Stomach (tissue), 9 donors: ENCODE results near the gene CBX7. TPM values are rescaled to one million over a fixed set of nuclear protein-coding genes. Genes with fewer than 3 reads are reported as not detected.

Source experiments
- DNase-seq, 2 donors: peaks; one replicate each; pipeline versions ENCODE4 v3.0.0 to v3.0.0-alpha.2; 2013 to 2019
- H3K27ac ChIP-seq, 5 donors: fragments of 200-600 bp in 4 of 5; sonication (generic) in 4 of 5; one replicate each; pipeline ENCODE4 v1.5.1; 2013 to 2019; ENCODE audit warnings: mild to moderate bottlenecking in 1 of 5, moderate library complexity in 1 of 5
- H3K27me3 ChIP-seq, 3 donors: fragments of 200-600 bp; sonication (generic); one replicate each; pipeline ENCODE4 v1.5.1; 2017 to 2019; ENCODE audit warnings: mixed run types in 1 of 3
- H3K36me3 ChIP-seq, 4 donors: fragments of 200-600 bp; sonication (generic); 1 replicate in 3 of 4; 2 replicates in 1 of 4; pipeline ENCODE4 v1.5.1; 2016 to 2019
- H3K4me1 ChIP-seq, 4 donors: fragments of 200-600 bp; sonication (generic); one replicate each; pipeline ENCODE4 v1.5.1; 2016 to 2019
- H3K4me3 ChIP-seq, 4 donors: fragments of 200-600 bp; sonication (generic) in 3 of 4; one replicate each; pipeline ENCODE4 v1.5.1; 2016 to 2019; ENCODE audit warnings: mild to moderate bottlenecking in 1 of 4
- H3K9me3 ChIP-seq, 4 donors: fragments of 200-600 bp; sonication (generic); one replicate each; pipeline ENCODE4 v1.5.1; 2016 to 2019
- EP300 ChIP-seq: sonication (generic); formaldehyde crosslinking; IDR thresholded peaks from one replicate; pipeline ENCODE4 v1.6.1; 2017; ENCODE audit warnings: antibody characterized with exemption
- POLR2A ChIP-seq, 4 donors: fragments of 450-650 bp; IDR thresholded peaks; one replicate each; pipeline ENCODE4 v1.6.1; 2016; ENCODE audit warnings: antibody characterized with exemption in 4 of 4, control low read depth in 2 of 4, mild to moderate bottlenecking in 1 of 4, moderate library complexity in 1 of 4
- POLR2AphosphoS5 ChIP-seq, 3 donors: sonication (generic); formaldehyde crosslinking; IDR thresholded peaks; one replicate each; pipeline ENCODE4 v1.6.1; 2016; ENCODE audit warnings: antibody characterized with exemption in 3 of 3
- whole genome bisulfite sequencing, 5 donors: extraction: QIAGEN DNeasy Blood & Tissue Kit in 3 of 5; methylation state at CpG; one replicate each; pipeline versions ENCODE4 v1.1.5 to v1.1.7; 2013 to 2018; 5-methylcytosine and 5-hydroxymethylcytosine counted together
- intact Hi-C: fragments of 100-400 bp; cut with DNase I; formaldehyde crosslinking; loops from one replicate; pipeline ENCODE4 v1.15.1; 2023; ENCODE audit warnings: low total_unique reads
- polyA plus RNA-seq, 3 donors: library from polyadenylated mRNA; stranded (reverse); fragments of 200-250 nt; gene quantifications; one replicate each; pipeline ENCODE4 v1.2.3, GENCODE V29; 2013
- total RNA-seq, 5 donors: library from RNA; depleted of rRNA; stranded (reverse); fragments of >200 nt; gene quantifications; one replicate each; pipeline versions ENCODE4 v1.1.0 to v1.2.3, GENCODE V29; 2014 to 2016
- TF ChIP-seq, protein P1 (sequence below), 7 experiments: fragments of 450-650 bp in 4 of 7; fragments of 200-600 bp in 3 of 7; sonication (generic) in 3 of 7; IDR thresholded peaks; one replicate each; pipeline ENCODE4 v1.5.1; 2016 to 2019; ENCODE audit warnings: antibody characterized with exemption in 7 of 7, control low read depth in 2 of 7, mild to moderate bottlenecking in 1 of 7
- donor health status: healthy with polysubstance abuse.
- donor health status: Bipolar disorder and iron deficiency.
- donor health status: healthy.

CBX7 gene
- total and polyA plus RNA-seq, 8 donors: 10.1 to 84.6 (median 29.7) TPM

DNA sequence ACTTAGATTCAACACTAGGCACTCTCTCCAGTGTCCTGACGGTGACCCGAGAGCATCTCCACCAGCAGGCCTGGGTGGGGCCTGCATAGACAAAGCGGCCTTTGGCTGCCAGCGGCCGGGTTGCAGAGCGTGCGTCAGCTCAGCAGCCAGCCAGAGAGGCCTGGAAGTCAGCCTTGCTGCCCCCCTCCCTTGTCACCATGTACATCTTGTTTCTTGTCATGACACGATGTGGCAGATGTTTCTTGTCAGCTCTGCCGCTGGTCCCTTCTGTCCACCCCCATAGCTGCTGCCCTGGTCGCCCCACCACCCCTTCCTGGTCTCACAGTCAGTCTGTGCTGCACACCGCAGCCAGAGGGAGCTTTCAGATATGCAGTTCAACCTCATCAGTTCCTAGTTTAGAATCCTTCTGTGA is 33.1 kb upstream of the CBX7 start:
- peaks cover 0 to 8% (median 5%) of the 10 kb centered on the region in 4 donors for H3K9me3 ChIP-seq
- DNase-seq: peak in 1 of 2 donors; percentile 87
- peak overlapping the region; percentile 7 to 67 (median 49) for H3K27ac ChIP-seq
- no peak overlapping the region for H3K4me3 ChIP-seq
- intact Hi-C loops: no loop called here
- no peaks in the 10 kb centered on the region for H3K36me3 ChIP-seq
- TF ChIP-seq POLR2AphosphoS5 (IDR thresholded peaks at IDR 0.05): peak in 1 of 3 donors; percentile 55
- TF ChIP-seq, protein P1, sequence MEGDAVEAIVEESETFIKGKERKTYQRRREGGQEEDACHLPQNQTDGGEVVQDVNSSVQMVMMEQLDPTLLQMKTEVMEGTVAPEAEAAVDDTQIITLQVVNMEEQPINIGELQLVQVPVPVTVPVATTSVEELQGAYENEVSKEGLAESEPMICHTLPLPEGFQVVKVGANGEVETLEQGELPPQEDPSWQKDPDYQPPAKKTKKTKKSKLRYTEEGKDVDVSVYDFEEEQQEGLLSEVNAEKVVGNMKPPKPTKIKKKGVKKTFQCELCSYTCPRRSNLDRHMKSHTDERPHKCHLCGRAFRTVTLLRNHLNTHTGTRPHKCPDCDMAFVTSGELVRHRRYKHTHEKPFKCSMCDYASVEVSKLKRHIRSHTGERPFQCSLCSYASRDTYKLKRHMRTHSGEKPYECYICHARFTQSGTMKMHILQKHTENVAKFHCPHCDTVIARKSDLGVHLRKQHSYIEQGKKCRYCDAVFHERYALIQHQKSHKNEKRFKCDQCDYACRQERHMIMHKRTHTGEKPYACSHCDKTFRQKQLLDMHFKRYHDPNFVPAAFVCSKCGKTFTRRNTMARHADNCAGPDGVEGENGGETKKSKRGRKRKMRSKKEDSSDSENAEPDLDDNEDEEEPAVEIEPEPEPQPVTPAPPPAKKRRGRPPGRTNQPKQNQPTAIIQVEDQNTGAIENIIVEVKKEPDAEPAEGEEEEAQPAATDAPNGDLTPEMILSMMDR (IDR thresholded peaks at IDR 0.05): no peak
- WGBS, 5 donors: 61 to 74% (median 70%) methylated on average over 8 to 11 of the region's 11 CpGs
- H3K27me3 ChIP-seq: no peaks in the 10 kb centered on the region
- H3K4me1 ChIP-seq: peaks cover 0 to 6% (median 0%) of the 10 kb centered on the region in 4 donors

DNA sequence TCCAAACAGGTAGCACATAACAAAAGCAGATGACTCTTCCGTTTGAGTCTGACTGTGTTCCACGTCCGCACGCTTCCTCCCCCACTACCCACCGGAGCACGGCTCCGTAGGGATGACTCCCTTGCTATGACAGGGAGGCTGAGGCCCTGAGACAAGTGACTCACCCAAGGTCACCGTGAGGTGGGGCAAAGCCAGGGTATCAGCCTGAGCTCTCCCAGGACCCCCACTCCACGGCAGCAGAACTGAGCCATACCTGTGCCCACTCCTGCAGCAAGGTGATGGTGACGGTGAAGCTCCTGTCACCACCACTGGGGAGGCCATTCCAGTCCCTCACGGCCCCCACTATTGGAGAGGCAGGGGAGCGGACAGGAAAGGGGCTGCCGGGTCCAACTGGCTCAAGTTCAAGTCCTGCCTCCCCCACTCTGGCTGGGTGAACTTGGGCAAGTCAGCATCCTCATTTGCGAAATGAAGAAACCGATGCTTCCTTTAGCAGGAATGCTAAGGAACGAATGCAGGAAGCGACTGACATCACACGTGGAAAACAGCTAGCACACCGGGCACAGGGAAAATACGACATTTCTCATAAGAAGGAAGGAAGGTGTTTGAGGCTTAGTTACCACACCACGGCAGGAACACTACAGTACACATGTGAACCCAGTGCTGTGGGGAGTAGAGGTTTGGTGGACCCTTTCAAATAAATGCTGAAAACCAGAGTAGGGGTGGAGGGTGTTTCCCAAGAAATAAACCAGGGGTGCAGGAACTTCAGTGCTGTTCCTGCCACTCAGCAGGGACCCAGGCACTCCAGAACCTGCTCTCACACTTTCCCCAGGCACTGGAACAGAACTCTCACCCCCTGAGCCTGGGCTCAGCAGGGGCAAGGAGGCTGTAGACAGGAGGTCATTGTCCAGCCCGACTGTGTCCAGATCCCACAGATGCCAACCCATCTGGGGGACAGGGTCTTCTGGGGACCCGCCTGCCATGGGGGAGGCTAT is 32.4 kb upstream of the CBX7 start:
- no peak for DNase-seq
- intact Hi-C loops: no loop called here
- WGBS, 5 donors: 70 to 82% (median 79%) methylated on average over 21 to 23 of the region's 23 CpGs

GRCh38 chr22:39183991-39184585 is 31.6 kb upstream of the CBX7 start:
- Histone ChIP-seq H3K9me3 (peaks cover 0 to 8% (median 5%) of the 10 kb centered on the region in 4 donors), H3K4me3 (no peak overlapping the region), H3K27me3 (no peaks in the 10 kb centered on the region), H3K27ac (peak overlapping the region in 4 of 5 donors; percentile 25 to 67 (median 52)), H3K4me1 (peaks cover 0 to 6% (median 0%) of the 10 kb centered on the region in 4 donors), H3K36me3 (no peaks in the 10 kb centered on the region)
- DNase-seq: peak in 1 of 2 donors; percentile 72
- intact Hi-C loops: no loop called here
- TF ChIP-seq POLR2A (IDR thresholded peaks at IDR 0.05): no peak
- TF ChIP-seq, protein P1 (IDR thresholded peaks at IDR 0.05): no peak
- no peak for TF ChIP-seq POLR2AphosphoS5 (IDR thresholded peaks at IDR 0.05)
- TF ChIP-seq EP300: no peak
- WGBS, 5 donors: 50 to 73% (median 66%) methylated on average over 11 to 13 of the region's 13 CpGs

More for the DNA sequence above, 32.4 kb upstream of the CBX7 start:
- Histone ChIP-seq H3K9me3 (peaks cover 0 to 8% (median 5%) of the 10 kb centered on the region in 4 donors), H3K36me3 (no peaks in the 10 kb centered on the region), H3K4me3 (no peak overlapping the region), H3K27me3 (no peaks in the 10 kb centered on the region), H3K27ac (peak overlapping the region; percentile 7 to 67 (median 49)), H3K4me1 (peaks cover 0 to 6% (median 0%) of the 10 kb centered on the region in 4 donors)
- TF ChIP-seq EP300 (no peak), POLR2AphosphoS5 (IDR thresholded peaks at IDR 0.05) (no peak), POLR2A (IDR thresholded peaks at IDR 0.05) (no peak)
- TF ChIP-seq, protein P1 (IDR thresholded peaks at IDR 0.05): no peak

- no peak for DNase-seq
- intact Hi-C loops: no loop called here
- Histone ChIP-seq H3K4me3 (no peak overlapping the region), H3K27ac (no peak overlapping the region), H3K4me1 (peaks cover 0 to 12% (median 0%) of the 10 kb centered on the region in 4 donors), H3K27me3 (no peaks in the 10 kb centered on the region), H3K36me3 (no peaks in the 10 kb centered on the region), H3K9me3 (peaks cover 0 to 8% (median 5%) of the 10 kb centered on the region in 4 donors)
- TF ChIP-seq, protein P1 (IDR thresholded peaks at IDR 0.05): no peak
- TF ChIP-seq EP300 (no peak), POLR2A (IDR thresholded peaks at IDR 0.05) (no peak), POLR2AphosphoS5 (IDR thresholded peaks at IDR 0.05) (no peak)
- 86 to 95% (median 89%) methylated on average over 6 of the region's 6 CpGs for WGBS, 5 donors
Measured at GRCh38 chr22:39182478-39183030, 30.1 kb upstream of the CBX7 start.
